HCT116 (cell line): ENCODE results near the gene TMEM123. TPM values are rescaled to one million over a fixed set of nuclear protein-coding genes. Genes with fewer than 3 reads are reported as not detected.

Experiments used
- ATAC-seq: fragments of 200-7000 bp; cut with Tn5 transposase; 2 replicates; pipeline ENCODE4 v1.9.1; 2020; ENCODE audit warnings: mild to moderate bottlenecking, moderate library complexity
- BruUV-seq: library from RNA; stranded (reverse); fragments of 400-500 nt; replicated peaks from 2 replicates; lab custom pipeline; 2021; lab: Mats Ljungman, UMichigan
- CTCF ChIA-PET: fragments of 300-600 bp; sonication (Branson Sonifier 250); formaldehyde crosslinking; loops from one replicate; lab custom pipeline; 2021; ENCODE audit warnings: antibody characterized with exemption; lab: Charles Lee
- POLR2A ChIA-PET: fragments of 300-600, 350-600 bp; sonication (Branson Sonifier 250); formaldehyde crosslinking; loops from one replicate; lab custom pipeline; 2021; ENCODE audit warnings: antibody characterized with exemption; lab: Charles Lee
- RAD21 ChIA-PET, 2 experiments: fragments of 300-600 bp; sonication (Branson Sonifier 250); formaldehyde crosslinking; loops; one replicate each; lab custom pipeline; 2023; ENCODE audit warnings: low total read pairs in 2 of 2; ENCODE audit not compliant: uncharacterized antibody in 2 of 2, unreplicated experiment in 2 of 2, low non-redundant PET in 1 of 2; lab: Charles Lee
- DNase-seq: peaks from one replicate; pipeline ENCODE4 v3.0.0-alpha.2; 2010; ENCODE audit warnings: low read depth, low spot score
- H2AFZ ChIP-seq: fragments of 200-600 bp; shearing (Covaris generic), sonication (generic); 2 replicates; pipeline ENCODE4 v1.6.1; 2017; ENCODE audit warnings: low read depth, mixed run types, mixed read lengths, antibody characterized with exemption, low read length; ENCODE audit not compliant: poor library complexity, severe bottlenecking
- H3K27ac ChIP-seq: 2 replicates; pipeline ENCODE4 v1.5.1; 2012; ENCODE audit warnings: low read depth, low read length
- H3K27me3 ChIP-seq: fragments of 200-600 bp; sonication (generic); 2 replicates; pipeline ENCODE4 v1.6.1; 2016; ENCODE audit warnings: mixed run types, low read length, mixed read lengths; ENCODE audit not compliant: insufficient read depth
- H3K36me3 ChIP-seq, 2 experiments: fragments of 200-500 bp in 1 of 2; fragments of 200-600 bp in 1 of 2; sonication (Bioruptor generic) in 1 of 2; sonication (generic) in 1 of 2; 2 replicates each; pipeline versions ENCODE4 v1.5.1 to v1.6.1; 2014 to 2016; ENCODE audit warnings: low read length in 2 of 2, inconsistent platforms in 1 of 2, mixed read lengths in 1 of 2, mixed run types in 1 of 2; ENCODE audit not compliant: insufficient read depth in 2 of 2, control insufficient read depth in 1 of 2
- H3K4me1 ChIP-seq, 2 experiments: fragments of 200-600 bp in 1 of 2; sonication (generic) in 1 of 2; 2 replicates each; pipeline versions ENCODE4 v1.5.1 to v1.6.1; 2012 to 2017; ENCODE audit warnings: low read length in 2 of 2, inconsistent platforms in 1 of 2, mild to moderate bottlenecking in 1 of 2, mixed read lengths in 1 of 2, mixed run types in 1 of 2, moderate library complexity in 1 of 2; ENCODE audit not compliant: insufficient read depth in 2 of 2, control insufficient read depth in 1 of 2
- H3K4me2 ChIP-seq: fragments of 200-600 bp; sonication (generic); 2 replicates; pipeline ENCODE4 v1.6.1; 2017; ENCODE audit warnings: mixed run types, low read length, mixed read lengths
- H3K4me3 ChIP-seq, 2 experiments: fragments of 200-600 bp in 1 of 2; sonication (generic) in 1 of 2; replicated peaks in 1 of 2; 2 replicates each; pipeline ENCODE4 v1.5.1; 2011 to 2016; ENCODE audit warnings: low read length in 2 of 2, control low read depth in 1 of 2, low read depth in 1 of 2, mild to moderate bottlenecking in 1 of 2, mixed read lengths in 1 of 2, mixed run types in 1 of 2
- H3K79me2 ChIP-seq: fragments of 200-600 bp; sonication (generic); 2 replicates; pipeline ENCODE4 v1.6.1; 2017; ENCODE audit warnings: mild to moderate bottlenecking, mixed run types, low read length, moderate library complexity, mixed read lengths; ENCODE audit not compliant: insufficient read depth
- H3K9ac ChIP-seq: fragments of 200-600 bp; sonication (generic); 2 replicates; pipeline ENCODE4 v1.6.1; 2016; ENCODE audit warnings: low read length, mixed read lengths
- H3K9me2 ChIP-seq: fragments of 200-600 bp; sonication (generic), shearing (Covaris generic); 2 replicates; pipeline ENCODE4 v1.6.1; 2017; ENCODE audit warnings: mixed run types, mild to moderate bottlenecking, moderate library complexity; ENCODE audit not compliant: insufficient read depth
- H3K9me3 ChIP-seq, 2 experiments: fragments of 200-500 bp in 1 of 2; fragments of 200-600 bp in 1 of 2; sonication (Bioruptor generic) in 1 of 2; sonication (generic) in 1 of 2; 2 replicates each; pipeline ENCODE4 v1.6.1; 2014 to 2017; ENCODE audit warnings: low read length in 2 of 2, mixed read lengths in 2 of 2, inconsistent platforms in 1 of 2, low read depth in 1 of 2, mild to moderate bottlenecking in 1 of 2, mixed run types in 1 of 2, moderate library complexity in 1 of 2; ENCODE audit not compliant: control insufficient read depth in 1 of 2, insufficient read depth in 1 of 2
- H4K20me1 ChIP-seq: fragments of 200-600 bp; sonication (generic), shearing (Covaris generic); 2 replicates; pipeline ENCODE4 v1.6.1; 2017; ENCODE audit warnings: mixed run types, mild to moderate bottlenecking, moderate library complexity; ENCODE audit not compliant: insufficient read depth
- CEBPB ChIP-seq: IDR thresholded peaks from 2 replicates; pipeline ENCODE4 v1.6.1; 2012; ENCODE audit warnings: low read depth
- ELF1 ChIP-seq: IDR thresholded peaks from 2 replicates; pipeline ENCODE4 v1.6.1; 2012; ENCODE audit warnings: low read depth, borderline replicate concordance
- EZH2 ChIP-seq: fragments of 200-600 bp; sonication (generic); IDR thresholded peaks from 2 replicates; pipeline ENCODE4 v1.6.1; 2017; ENCODE audit warnings: antibody characterized with exemption, mixed run types
- EZH2phosphoT487 ChIP-seq: fragments of 200-600 bp; IDR thresholded peaks from 2 replicates; pipeline ENCODE4 v1.6.1; 2018; ENCODE audit warnings: antibody characterized with exemption, borderline replicate concordance
- FOSL1 ChIP-seq: IDR thresholded peaks from 2 replicates; pipeline ENCODE4 v1.6.1; 2012; ENCODE audit warnings: low read depth
- JUND ChIP-seq: IDR thresholded peaks from 2 replicates; pipeline ENCODE4 v1.6.1; 2012
- POLR2A ChIP-seq: IDR thresholded peaks from 2 replicates; pipeline ENCODE4 v1.7.0; 2011; ENCODE audit warnings: borderline replicate concordance; ENCODE audit not compliant: insufficient read depth, insufficient read length; ENCODE audit errors: extremely low read depth
- SRF ChIP-seq: IDR thresholded peaks from 2 replicates; pipeline ENCODE4 v1.6.1; 2012; ENCODE audit warnings: low read depth
- TCF7L2 ChIP-seq: IDR thresholded peaks from 2 replicates; pipeline ENCODE4 v1.7.0; 2011; ENCODE audit warnings: borderline replicate concordance, inconsistent platforms; ENCODE audit not compliant: insufficient read depth, insufficient read length; ENCODE audit errors: extremely low read depth
- YY1 ChIP-seq: IDR thresholded peaks from 2 replicates; pipeline ENCODE4 v1.6.1; 2011; ENCODE audit warnings: low read length, low read depth, moderate library complexity, mild to moderate bottlenecking; ENCODE audit not compliant: insufficient replicate concordance; ENCODE audit errors: extremely low read depth
- intact Hi-C: fragments of 100-400 bp; cut with micrococcal nuclease; formaldehyde crosslinking; loops from 2 replicates; pipeline ENCODE4 v1.10.0; 2022
- total RNA-seq: library from RNA; stranded (reverse); gene quantifications from one replicate; pipeline ENCODE4 v1.2.1, GENCODE V29; 2021; ENCODE audit not compliant: unreplicated experiment
- TF ChIP-seq, protein P1 (sequence below): IDR thresholded peaks from 2 replicates; pipeline ENCODE4 v1.6.1; 2012
- TF ChIP-seq, protein P2 (sequence below): IDR thresholded peaks from 2 replicates; pipeline ENCODE4 v1.6.1; 2012
- TF ChIP-seq, protein P3 (sequence below): IDR thresholded peaks from 2 replicates; pipeline ENCODE4 v1.6.1; 2011; ENCODE audit warnings: mild to moderate bottlenecking, low read length, moderate library complexity; ENCODE audit not compliant: insufficient replicate concordance; ENCODE audit errors: extremely low read depth
- TF ChIP-seq, protein P4 (sequence below), 3 experiments: fragments of 200-600 bp in 1 of 3; sonication (generic) in 1 of 3; IDR thresholded peaks in 2 of 3; conservative IDR thresholded peaks in 1 of 3; 2 replicates each; pipeline ENCODE4 v1.5.1; 2012 to 2017; ENCODE audit warnings: low read depth in 2 of 3, low read length in 2 of 3, antibody characterized with exemption in 1 of 3, borderline replicate concordance in 1 of 3, control low read depth in 1 of 3, mild to moderate bottlenecking in 1 of 3, mixed read lengths in 1 of 3, mixed run types in 1 of 3, moderate library complexity in 1 of 3; ENCODE audit not compliant: insufficient read depth in 1 of 3

TMEM123 gene
- total RNA-seq, 1 experiment from 2014 or later, result 217 TPM

DNA sequence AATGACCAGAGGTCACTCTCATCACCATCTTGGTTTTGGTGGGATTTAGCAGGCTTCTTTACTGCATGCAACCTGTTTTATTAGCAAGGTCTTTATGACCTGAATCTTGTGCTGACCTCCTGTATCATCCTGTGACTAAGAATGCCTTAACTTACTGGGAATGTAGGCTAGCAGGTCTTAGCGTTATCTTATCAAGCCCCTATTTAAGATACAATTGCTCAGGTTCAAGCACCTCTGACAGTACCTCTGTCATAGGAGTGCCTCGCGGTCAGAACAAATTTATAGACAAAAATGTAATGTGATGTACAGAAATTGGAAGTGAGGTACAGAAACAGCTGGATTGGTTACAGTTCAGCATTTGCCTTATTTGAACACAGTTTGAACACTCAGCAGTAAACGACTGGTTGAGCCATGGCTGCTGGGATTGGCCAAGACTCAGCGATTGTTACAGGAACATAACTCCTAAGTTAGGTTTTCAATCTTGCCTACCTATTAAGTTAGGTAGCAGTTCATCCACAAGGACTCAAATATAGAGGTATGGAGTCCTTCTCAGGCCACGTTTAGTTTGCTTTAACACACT lies 16.1 kb upstream of the TMEM123 start:
- RAD21 ChIA-PET, result no interaction called here

More for the DNA sequence above, 16.1 kb upstream of the TMEM123 start:
- ChIA-PET CTCF (no interaction called here), POLR2A (no interaction called here)
- H3K79me2 ChIP-seq, result no peaks in the 10 kb centered on the region
- peaks cover 2 to 14% of the 10 kb centered on the region in 2 experiments; a peak in 2 of 4 replicates for H3K4me1 ChIP-seq
- no peaks in the 10 kb centered on the region for H3K36me3 ChIP-seq
- no peaks in the 10 kb centered on the region for H3K9me2 ChIP-seq
- H4K20me1 ChIP-seq, result no peaks in the 10 kb centered on the region
- no peak for ATAC-seq
- no peak for TF ChIP-seq ELF1
- no peak for TF ChIP-seq EZH2phosphoT487
- TF ChIP-seq, protein P1, sequence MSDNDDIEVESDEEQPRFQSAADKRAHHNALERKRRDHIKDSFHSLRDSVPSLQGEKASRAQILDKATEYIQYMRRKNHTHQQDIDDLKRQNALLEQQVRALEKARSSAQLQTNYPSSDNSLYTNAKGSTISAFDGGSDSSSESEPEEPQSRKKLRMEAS, result no peak
- TF ChIP-seq, protein P2, sequence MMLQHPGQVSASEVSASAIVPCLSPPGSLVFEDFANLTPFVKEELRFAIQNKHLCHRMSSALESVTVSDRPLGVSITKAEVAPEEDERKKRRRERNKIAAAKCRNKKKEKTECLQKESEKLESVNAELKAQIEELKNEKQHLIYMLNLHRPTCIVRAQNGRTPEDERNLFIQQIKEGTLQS, result no peak
- no peak for TF ChIP-seq POLR2A
- TF ChIP-seq FOSL1, result no peak
- no peak for TF ChIP-seq YY1
- no peak for TF ChIP-seq SRF
- TF ChIP-seq CEBPB, result no peak
- TF ChIP-seq, protein P3, sequence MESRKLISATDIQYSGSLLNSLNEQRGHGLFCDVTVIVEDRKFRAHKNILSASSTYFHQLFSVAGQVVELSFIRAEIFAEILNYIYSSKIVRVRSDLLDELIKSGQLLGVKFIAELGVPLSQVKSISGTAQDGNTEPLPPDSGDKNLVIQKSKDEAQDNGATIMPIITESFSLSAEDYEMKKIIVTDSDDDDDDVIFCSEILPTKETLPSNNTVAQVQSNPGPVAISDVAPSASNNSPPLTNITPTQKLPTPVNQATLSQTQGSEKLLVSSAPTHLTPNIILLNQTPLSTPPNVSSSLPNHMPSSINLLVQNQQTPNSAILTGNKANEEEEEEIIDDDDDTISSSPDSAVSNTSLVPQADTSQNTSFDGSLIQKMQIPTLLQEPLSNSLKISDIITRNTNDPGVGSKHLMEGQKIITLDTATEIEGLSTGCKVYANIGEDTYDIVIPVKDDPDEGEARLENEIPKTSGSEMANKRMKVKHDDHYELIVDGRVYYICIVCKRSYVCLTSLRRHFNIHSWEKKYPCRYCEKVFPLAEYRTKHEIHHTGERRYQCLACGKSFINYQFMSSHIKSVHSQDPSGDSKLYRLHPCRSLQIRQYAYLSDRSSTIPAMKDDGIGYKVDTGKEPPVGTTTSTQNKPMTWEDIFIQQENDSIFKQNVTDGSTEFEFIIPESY, result no peak
- TF ChIP-seq EZH2, result no peak
- no peak for TF ChIP-seq JUND
- no peak for TF ChIP-seq TCF7L2
- TF ChIP-seq, protein P4, sequence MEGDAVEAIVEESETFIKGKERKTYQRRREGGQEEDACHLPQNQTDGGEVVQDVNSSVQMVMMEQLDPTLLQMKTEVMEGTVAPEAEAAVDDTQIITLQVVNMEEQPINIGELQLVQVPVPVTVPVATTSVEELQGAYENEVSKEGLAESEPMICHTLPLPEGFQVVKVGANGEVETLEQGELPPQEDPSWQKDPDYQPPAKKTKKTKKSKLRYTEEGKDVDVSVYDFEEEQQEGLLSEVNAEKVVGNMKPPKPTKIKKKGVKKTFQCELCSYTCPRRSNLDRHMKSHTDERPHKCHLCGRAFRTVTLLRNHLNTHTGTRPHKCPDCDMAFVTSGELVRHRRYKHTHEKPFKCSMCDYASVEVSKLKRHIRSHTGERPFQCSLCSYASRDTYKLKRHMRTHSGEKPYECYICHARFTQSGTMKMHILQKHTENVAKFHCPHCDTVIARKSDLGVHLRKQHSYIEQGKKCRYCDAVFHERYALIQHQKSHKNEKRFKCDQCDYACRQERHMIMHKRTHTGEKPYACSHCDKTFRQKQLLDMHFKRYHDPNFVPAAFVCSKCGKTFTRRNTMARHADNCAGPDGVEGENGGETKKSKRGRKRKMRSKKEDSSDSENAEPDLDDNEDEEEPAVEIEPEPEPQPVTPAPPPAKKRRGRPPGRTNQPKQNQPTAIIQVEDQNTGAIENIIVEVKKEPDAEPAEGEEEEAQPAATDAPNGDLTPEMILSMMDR (IDR thresholded peaks at IDR 0.05 in 2 of 3, conservative IDR thresholded peaks at IDR 0.05 in 1 of 3; ENCODE audit: borderline replicate concordance in 1 of 3, insufficient read depth in 1 of 3, low read depth in 2 of 3, low read length in 2 of 3), result no peak
- no peak overlapping the region for H3K9ac ChIP-seq
- intact Hi-C loops, result no loop called here
- no peak overlapping the region for H3K27ac ChIP-seq
- no peak overlapping the region for H3K4me2 ChIP-seq
- no peak overlapping the region for H3K4me3 ChIP-seq
- H3K27me3 ChIP-seq, result no peaks in the 10 kb centered on the region
- H3K9me3 ChIP-seq, result no peaks in the 10 kb centered on the region
- BruUV-seq, result no TSS peak
- no peak overlapping the region for H2AFZ ChIP-seq
- DNase-seq, result no peak
